H4 (cell line): ENCODE data around the gene PDLIM4. TPM values are rescaled to one million over a fixed set of nuclear protein-coding genes. Genes with fewer than 3 reads are reported as not detected.

Experiments
- DNase-seq: peaks from one replicate; pipeline ENCODE4 v3.0.0-alpha.2; 2015; ENCODE audit warnings: low spot score
- total RNA-seq: library from RNA; depleted of rRNA; stranded (reverse); fragments of >200 nt; shearing (Covaris generic); gene quantifications from 2 replicates; pipeline ENCODE4 v1.2.3, GENCODE V29; 2014; rRNA removed

Gene PDLIM4
- total RNA-seq, 1 experiment from 2014 or later, result 96.0 TPM

DNA sequence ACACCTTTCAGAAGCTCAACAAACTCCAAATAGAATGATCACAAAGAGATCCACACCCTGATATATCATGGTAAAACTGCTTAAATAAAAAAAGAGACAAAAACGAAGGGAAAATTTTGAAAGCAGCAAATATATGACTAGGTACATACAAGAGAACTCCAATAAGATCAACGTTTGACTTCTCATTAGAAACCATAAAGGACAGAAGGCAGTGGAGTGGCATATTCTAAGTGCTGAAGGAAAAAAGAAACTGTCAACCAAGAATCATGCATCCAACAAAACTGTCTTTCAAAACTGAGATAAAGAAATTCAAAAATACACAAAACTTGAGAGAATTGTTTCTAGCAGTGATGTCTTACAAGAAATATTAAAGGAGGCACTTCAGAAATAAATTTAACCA lies 47.9 kb downstream of the PDLIM4 start:
- no peak for DNase-seq

DNA sequence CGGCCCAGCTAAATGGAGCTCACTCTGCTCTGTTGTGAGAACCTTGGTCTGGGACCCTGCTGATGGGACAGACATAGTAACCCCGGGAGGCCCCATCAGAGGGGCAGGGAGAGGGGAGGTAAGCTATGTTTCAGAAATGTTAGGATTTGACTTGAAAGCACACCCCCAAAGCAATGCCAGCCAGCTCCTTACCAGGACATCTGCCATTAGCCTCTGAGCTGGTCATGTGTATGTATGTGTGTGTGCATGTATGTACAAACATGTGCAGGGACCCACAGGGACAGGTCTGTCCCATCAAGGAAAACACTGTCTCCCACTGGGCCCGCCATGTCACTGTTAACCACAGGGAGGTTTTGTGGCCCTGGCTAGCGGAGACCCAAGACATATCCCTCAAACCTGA lies 51.2 kb downstream of the PDLIM4 start:
- DNase-seq, result no peak

DNA sequence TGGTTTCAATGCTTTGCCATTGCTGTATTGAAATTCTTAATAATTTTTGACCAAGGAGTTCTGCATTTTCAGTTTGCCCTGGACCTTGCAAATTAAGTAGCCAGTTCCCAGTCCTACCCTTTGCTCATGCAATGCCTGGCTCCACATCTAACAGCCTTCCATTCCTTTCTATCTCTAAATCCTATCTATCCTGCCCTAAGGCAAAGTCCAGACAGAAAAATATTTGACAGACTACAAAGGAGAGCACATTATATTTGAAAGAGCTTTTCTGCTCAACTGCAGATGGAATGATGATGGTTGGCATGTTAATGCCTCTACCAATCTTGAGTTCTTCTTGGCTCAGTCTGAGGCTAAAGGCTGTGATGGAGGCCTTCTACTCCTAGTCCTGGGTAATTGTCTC lies 52.2 kb downstream of the PDLIM4 start:
- no peak for DNase-seq

DNA sequence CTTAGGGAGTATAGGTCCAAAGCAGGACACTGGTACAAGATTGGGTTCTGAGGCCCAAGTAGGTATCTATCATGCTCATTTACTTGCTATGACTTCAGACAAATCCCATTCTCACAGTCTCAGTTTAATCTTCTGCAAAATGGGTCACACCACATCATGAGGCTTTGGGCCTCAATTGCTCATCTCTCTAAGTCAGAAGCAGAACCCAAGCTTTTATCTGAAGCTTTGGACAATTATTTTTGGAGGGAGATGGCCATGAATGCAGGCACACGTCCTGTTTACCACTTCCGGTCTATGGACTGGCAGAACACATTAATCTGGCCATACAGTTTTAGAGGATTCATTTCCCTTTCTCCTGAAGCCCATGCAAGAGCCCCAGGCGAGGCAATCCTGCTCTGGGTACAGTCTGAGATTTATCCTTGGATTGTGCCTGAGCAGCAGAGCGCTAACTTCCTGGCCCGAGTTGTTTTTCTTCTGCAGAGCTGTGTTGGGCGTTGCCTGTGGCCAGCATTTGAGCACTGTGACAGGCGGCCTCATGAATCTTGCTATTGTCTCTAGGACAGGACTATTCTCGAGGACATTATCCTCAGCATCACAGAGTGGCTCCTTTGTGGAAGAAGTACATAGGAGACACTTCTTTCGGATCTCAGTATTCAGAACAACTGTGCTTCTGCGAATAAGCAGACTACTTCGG lies 52.8 kb downstream of the PDLIM4 start:
- DNase-seq, result no peak

DNA sequence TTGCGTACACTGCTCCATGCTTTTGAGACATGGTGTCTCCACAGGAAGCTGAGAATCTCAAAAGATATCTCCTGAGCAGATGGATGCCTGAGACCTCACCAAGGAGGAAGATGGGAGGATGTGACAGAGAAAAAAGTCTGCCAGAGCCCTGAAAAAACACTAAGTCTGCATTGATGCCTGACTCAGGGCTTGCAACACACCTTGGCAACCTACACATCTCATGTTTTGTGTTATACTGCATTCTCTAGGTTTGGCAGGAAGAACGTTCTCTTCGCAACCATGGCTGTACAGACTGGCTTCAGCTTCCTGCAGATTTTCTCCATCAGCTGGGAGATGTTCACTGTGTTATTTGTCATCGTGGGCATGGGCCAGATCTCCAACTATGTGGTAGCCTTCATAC lies 55.9 kb downstream of the PDLIM4 start:
- DNase-seq, result no peak

DNA sequence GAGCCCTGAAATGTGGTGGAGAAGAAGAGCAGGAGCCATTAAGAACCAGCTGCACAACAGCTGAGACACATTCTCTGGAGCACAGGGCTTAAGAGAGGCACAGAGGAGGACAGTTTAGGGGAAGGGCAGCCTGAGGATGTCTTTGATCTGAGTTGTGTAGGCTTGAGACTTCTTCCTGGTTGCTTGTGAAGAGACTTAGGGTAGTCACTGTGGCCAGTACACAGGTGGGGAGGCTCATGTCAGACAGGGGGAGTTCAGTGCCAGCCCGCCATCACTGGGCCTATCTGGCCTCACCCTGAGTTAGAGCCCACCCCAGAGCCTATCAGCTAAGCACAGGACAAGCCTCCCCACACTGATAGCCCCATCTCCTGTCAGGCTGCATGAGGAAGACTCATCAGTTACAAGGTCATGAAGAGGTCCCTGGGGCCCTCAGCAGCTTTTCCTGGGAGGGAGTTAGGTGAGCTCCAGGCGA lies 56.5 kb downstream of the PDLIM4 start:
- DNase-seq, result no peak

DNA sequence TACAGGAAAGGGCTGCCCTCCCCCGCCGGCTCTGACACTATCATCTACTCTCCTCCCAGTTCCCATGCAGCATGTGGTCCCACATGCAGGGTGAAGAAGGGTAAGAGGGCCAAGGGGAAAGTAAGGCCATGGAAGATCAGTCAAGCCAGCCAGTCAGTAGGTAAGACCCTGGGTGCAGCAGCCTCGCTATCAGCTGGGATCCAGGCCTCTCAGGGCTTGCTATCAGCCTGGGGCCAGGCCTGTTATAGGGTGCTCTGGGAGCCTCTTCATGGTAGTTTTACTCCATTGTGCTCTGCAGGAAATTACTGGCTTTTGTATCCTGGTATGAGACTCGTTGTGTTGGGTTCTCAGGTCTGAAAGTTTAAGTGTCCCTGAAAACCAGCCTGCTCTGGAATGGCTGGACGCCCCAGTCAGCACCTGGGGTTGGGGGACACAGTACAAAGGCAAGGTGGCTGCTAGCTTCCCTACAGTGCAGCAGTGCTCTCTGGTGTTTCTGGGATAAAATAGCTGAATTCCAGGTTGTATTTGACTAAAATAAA lies 58.1 kb downstream of the PDLIM4 start:
- no peak for DNase-seq

DNA sequence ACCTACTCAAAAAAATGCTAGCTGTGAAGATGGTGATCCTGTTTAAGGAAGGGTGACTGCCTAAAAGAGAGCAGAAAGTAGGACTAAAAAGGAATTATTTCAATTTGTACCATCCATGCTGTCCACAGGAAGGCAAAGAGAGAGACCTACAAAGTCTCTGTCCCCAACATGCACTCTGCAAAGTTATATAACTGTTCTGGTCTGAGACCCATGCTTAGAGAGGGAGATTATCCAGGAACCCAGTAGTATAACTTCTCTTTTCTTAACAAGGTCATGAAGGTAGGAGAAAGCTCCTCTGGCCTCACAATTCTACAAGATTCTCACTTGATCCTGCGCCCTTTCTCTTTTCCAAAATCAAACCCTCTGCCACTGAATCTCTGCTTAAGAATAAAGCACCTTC lies 62.5 kb downstream of the PDLIM4 start:
- no peak for DNase-seq

DNA sequence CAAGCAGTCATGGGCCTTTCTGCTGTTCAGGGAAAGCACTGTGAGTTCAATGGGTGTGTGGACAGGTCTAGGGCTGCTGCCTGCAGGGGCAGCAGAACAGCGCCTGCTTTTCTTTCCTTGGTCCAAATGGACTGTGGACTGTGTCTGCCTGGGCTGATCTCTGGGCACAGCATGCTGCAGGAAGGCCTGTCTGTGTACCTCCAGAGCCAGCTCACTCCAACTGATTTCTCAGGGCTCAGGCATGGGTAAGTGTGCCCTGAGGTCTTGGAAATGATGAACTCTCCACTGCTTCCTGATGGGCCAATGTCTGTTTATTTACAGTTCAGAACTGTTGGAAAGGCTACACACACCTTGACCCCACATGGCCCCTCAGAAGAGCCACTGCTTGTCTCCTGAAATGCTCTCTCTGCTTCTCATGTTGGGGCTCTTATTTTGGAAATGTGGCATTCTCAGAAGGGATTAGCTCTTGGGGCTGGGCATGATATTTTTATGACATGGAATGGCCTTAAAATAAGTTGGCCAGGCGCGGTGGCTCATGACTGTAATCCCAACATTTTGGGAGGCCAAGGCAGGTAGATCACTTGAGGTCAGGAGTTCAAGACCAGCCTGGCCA lies 63.7 kb downstream of the PDLIM4 start:
- no peak for DNase-seq

DNA sequence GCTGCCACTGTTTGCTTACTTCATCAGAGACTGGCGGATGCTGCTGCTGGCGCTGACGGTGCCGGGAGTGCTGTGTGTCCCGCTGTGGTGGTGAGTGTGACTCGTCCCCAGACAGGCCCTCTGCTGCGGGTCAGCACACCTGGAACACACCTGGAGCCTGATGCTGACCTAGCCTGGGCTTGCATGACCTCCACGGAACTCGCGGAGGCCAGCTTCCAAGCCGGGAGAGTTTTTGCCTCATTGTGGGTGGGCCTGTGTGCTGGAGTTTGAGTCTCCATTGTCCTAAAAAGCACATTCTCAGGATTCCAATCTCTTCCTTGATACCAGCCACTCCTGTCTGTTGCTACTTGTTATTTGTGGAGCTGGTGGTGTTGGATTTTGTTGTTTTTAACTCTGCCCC lies 64.8 kb downstream of the PDLIM4 start:
- DNase-seq, result no peak

Other genes with a start within 250 kb of the PDLIM4 start
- gene ACSL6, start 246.0 kb upstream of the PDLIM4 start, total RNA-seq, result 0.43 and 0.46 TPM in 2 replicates
- gene IL3, start 197.0 kb upstream of the PDLIM4 start, total RNA-seq, result not detected in 2 replicates
- 0.37 TPM in 1 of 2 replicates, not detected in the other for gene CSF2, start 183.9 kb upstream of the PDLIM4 start, total RNA-seq
- gene P4HA2, start 29.8 kb upstream of the PDLIM4 start, total RNA-seq, result 83.5 and 85.5 TPM in 2 replicates
- gene SLC22A4, start 36.7 kb downstream of the PDLIM4 start, total RNA-seq, result 4.2 and 5.1 TPM in 2 replicates
- 6.9 and 9.6 TPM in 2 replicates for gene SLC22A5, start 112.0 kb downstream of the PDLIM4 start, total RNA-seq
- 14.3 and 30.2 TPM in 2 replicates for gene IRF1, start 233.1 kb downstream of the PDLIM4 start, total RNA-seq